K562 treated with DMSO at 1 percent for 48 hours (cell line): ENCODE results near the gene ITGA4. TPM values are rescaled to one million over a fixed set of nuclear protein-coding genes. Genes with fewer than 3 reads are reported as not detected.

Source experiments
- total RNA-seq: library from RNA; unstranded; fragments of 300-600 nt; gene quantifications from 2 replicates; pipeline ENCODE4 v1.2.3, GENCODE V29; 2022; ENCODE audit warnings: low replicate concordance; ENCODE audit errors: extremely low read depth

ITGA4 gene
- total RNA-seq = not detected in 2 replicates

GRCh38 chr2:181457121-181457740, at the start of gene ITGA4:
Gene ITGA4, plus strand, starts transcription at chr2:181457386. Its CDS starts 269 bp downstream, at chr2:181457655.

Other genes with a start within 250 kb of the ITGA4 start
- not detected in 2 replicates for gene CERKL, start 199.7 kb downstream of the ITGA4 start, total RNA-seq
- not detected in 2 replicates for gene NEUROD1, start 223.1 kb downstream of the ITGA4 start, total RNA-seq